ENCODE data around the gene KRTAP20-1. TPM values are rescaled to one million over a fixed set of nuclear protein-coding genes. Genes with fewer than 3 reads are reported as not detected.

KRTAP20-1 gene
- total RNA-seq, 1 donor from 2014 or later = not detected

DNA sequence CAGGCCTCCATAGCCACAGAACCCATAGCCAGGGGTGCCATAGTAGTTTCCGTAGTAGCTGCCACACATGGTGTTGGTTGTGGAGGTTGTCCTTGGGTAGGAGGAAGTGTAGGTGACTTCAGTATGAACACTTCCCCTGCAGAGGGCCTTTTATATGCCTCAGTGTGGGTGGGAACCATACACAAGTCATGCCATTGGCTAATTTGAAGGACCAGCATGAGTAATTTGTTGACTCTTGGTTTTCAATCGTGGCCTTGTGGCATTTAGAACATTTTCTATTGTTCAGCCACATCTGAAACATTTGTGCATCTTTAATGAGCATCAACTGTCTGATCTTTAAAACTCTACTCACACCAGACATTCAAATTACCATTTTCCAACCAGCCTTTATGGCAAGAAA, 2.4 kb upstream of the KRTAP20-1 start, which contains the start of gene KRTAP6-1:
Gene KRTAP6-1 (minus strand): TSS at position 95 of the 400 bp plus-strand sequence. CDS start 26 bp downstream, at position 69.
- H3K27me3 Mint-ChIP-seq (ENCODE audit: low read depth) = no peaks in the 10 kb centered on the region
- TF ChIP-seq, protein P1, sequence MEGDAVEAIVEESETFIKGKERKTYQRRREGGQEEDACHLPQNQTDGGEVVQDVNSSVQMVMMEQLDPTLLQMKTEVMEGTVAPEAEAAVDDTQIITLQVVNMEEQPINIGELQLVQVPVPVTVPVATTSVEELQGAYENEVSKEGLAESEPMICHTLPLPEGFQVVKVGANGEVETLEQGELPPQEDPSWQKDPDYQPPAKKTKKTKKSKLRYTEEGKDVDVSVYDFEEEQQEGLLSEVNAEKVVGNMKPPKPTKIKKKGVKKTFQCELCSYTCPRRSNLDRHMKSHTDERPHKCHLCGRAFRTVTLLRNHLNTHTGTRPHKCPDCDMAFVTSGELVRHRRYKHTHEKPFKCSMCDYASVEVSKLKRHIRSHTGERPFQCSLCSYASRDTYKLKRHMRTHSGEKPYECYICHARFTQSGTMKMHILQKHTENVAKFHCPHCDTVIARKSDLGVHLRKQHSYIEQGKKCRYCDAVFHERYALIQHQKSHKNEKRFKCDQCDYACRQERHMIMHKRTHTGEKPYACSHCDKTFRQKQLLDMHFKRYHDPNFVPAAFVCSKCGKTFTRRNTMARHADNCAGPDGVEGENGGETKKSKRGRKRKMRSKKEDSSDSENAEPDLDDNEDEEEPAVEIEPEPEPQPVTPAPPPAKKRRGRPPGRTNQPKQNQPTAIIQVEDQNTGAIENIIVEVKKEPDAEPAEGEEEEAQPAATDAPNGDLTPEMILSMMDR (IDR thresholded peaks at IDR 0.05; ENCODE audit: unreplicated experiment) = no peak
- no peak within 1 kb of the TSS for H3K27ac Mint-ChIP-seq
- H3K9me3 Mint-ChIP-seq = peaks cover 62% of the 10 kb centered on the region
- DNase-seq (ENCODE audit: low spot score in 2 of 2, unreplicated experiment in 2 of 2) = no peak
- H3K36me3 Mint-ChIP-seq = no peaks in the 10 kb centered on the region
- H3K4me3 Mint-ChIP-seq = no peak within 1 kb of the TSS
- no peaks in the 10 kb centered on the region for H3K4me1 Mint-ChIP-seq

DNA sequence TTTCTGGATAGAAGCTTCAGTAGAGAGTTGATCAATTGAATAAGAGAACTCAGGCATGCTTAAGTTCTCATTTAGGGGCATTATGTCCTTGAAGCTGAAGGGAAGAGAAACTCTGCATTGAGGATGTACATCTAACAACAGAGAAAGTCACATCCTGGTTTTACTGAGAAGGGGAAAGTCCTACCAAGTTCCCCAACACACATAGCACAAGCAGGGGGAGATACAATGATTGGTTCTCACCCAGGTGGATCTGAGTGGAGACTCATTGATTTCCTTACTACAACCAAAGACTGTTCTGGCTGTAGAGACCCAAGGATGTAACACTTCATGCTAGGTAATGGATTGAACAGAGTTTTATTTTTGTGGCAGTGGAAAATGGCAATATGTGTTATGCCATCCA, 1.0 kb upstream of the KRTAP20-1 start:
- TF ChIP-seq, protein P1 (IDR thresholded peaks at IDR 0.05; ENCODE audit: unreplicated experiment) = no peak
- no peak overlapping the region for H3K4me3 Mint-ChIP-seq
- no peaks in the 10 kb centered on the region for H3K36me3 Mint-ChIP-seq
- peaks cover 61% of the 10 kb centered on the region for H3K9me3 Mint-ChIP-seq
- DNase-seq (ENCODE audit: low spot score in 2 of 2, unreplicated experiment in 2 of 2) = no peak
- H3K4me1 Mint-ChIP-seq = no peaks in the 10 kb centered on the region
- H3K27ac Mint-ChIP-seq = no peak overlapping the region
- no peaks in the 10 kb centered on the region for H3K27me3 Mint-ChIP-seq (ENCODE audit: low read depth)

DNA sequence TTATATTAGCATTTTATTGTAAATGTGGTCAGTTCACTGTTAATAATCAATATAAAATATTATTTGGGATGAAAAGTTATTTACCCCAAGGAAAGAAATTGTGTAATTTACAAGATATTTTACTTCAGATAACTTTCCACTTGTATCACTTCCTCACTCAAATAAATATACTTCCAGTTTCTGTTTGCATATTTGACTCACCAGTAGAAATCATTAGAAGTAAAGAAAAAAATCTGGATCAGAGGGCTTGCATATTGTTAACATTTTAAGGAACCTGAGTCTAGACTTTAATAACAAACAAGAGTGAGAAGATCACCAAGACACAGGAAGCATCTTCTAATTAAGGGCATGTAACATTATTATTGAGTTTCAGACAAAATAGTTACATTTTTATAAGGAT, 3.9 kb downstream of the KRTAP20-1 start:
- Mint-ChIP-seq H3K4me1 (no peaks in the 10 kb centered on the region), H3K27ac (no peak overlapping the region), H3K9me3 (peaks cover 56% of the 10 kb centered on the region), H3K27me3 (ENCODE audit: low read depth) (no peaks in the 10 kb centered on the region), H3K4me3 (no peak overlapping the region), H3K36me3 (no peaks in the 10 kb centered on the region)
- TF ChIP-seq, protein P1 (IDR thresholded peaks at IDR 0.05; ENCODE audit: unreplicated experiment) = no peak
- no peak for DNase-seq (ENCODE audit: low spot score in 2 of 2, unreplicated experiment in 2 of 2)

DNA sequence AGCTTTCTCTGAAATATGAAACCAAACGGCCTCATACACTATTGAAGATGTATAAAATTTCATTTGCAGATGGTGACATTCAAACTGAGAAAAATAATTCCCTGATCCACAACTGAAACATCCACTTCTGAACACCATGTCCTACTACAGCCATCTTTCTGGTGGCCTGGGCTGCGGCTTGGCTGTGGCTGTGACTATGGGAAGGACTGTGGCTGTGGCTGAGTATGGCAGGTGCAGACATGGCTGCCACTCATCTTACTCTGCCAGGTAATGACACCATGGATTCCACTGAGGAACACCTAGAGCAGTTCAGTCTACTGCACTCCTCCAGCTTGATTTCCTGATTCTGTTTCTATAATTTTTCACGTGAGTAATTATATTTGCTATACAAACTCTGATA, 4.3 kb downstream of the KRTAP20-1 start, which contains the start of gene KRTAP20-4:
Gene KRTAP20-4 (plus strand): TSS at position 106 of the 400 bp plus-strand sequence.
- Mint-ChIP-seq H3K9me3 (peaks cover 54% of the 10 kb centered on the region), H3K4me1 (no peaks in the 10 kb centered on the region), H3K4me3 (no peak within 1 kb of the TSS), H3K27me3 (ENCODE audit: low read depth) (no peaks in the 10 kb centered on the region), H3K36me3 (no peaks in the 10 kb centered on the region), H3K27ac (no peak within 1 kb of the TSS)
- TF ChIP-seq, protein P1 (IDR thresholded peaks at IDR 0.05; ENCODE audit: unreplicated experiment) = no peak
- DNase-seq (ENCODE audit: low spot score in 2 of 2, unreplicated experiment in 2 of 2) = no peak

DNA sequence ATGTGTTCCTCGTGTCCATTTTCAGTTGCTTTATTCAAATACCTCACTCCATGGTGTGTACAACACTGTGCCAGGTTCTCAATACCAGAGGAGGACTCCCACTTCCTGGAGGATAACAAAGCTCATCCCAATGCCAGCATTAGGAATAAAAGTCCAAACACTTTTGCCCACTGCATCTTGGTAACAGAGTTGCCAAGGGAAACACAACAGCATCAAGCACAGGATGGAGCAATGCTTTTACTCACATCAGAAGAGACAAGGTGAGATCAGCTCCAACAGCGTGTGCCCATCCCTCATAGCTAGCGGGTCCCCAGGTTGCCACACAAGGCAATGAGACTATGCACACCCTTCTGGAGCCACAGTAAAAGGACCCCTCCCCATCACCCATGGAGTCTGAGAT, 7.1 kb downstream of the KRTAP20-1 start:
- H3K27ac Mint-ChIP-seq = no peak overlapping the region
- H3K9me3 Mint-ChIP-seq = peaks cover 51% of the 10 kb centered on the region
- no peak for DNase-seq (ENCODE audit: low spot score in 2 of 2, unreplicated experiment in 2 of 2)
- H3K4me1 Mint-ChIP-seq = no peaks in the 10 kb centered on the region
- TF ChIP-seq, protein P1 (IDR thresholded peaks at IDR 0.05; ENCODE audit: unreplicated experiment) = no peak
- no peaks in the 10 kb centered on the region for H3K27me3 Mint-ChIP-seq (ENCODE audit: low read depth)
- no peak overlapping the region for H3K4me3 Mint-ChIP-seq
- no peaks in the 10 kb centered on the region for H3K36me3 Mint-ChIP-seq

Data from mesothelial cell of epicardium (in vitro differentiated cells).